Measurements from ENCODE around the gene CACHD1. TPM values are rescaled to one million over a fixed set of nuclear protein-coding genes. Genes with fewer than 3 reads are reported as not detected.
"Not testable (repeated sequence)": the region's sequence is repeated elsewhere in the genome, so short reads cannot be mapped to it uniquely, and the experiment has no call there.

CACHD1 gene
- total RNA-seq, 2 donors from 2014 or later, result 5.3 to 6.7 TPM

DNA sequence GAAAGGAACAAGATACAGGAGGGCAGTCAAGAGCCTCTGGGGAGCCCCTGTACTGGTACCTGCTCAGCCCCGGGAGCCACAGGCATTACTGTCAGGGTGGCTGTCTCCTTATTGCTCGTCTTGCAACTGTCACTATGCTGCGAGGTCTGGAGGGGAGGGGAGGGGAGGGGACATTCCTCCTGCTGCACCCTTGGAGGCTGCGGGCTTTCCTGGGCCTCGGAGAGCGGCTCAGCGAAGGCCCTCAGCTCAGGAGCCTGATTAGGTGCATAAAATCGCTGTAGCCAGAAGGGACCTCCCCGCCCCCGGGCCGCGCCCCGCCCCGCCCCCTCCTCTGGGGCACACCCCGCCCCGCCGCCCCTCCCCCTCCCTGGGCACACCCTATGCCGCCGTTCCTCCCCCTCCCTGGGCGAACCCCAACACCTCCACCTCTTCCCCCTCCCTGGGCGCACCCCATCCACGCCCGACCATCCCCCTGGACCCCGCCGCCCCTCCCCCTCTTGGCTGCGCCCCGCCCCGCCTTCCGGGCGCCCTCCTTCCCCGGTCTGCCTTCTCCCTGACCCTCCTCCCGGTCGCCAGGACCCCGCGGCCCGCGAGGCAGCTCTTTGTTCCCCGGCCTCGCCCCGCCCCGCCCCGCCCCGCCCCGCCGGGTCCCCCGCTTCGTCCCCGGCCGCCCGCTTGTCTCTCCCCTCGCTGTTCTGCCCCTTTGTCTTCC is 35.5 kb downstream of the CACHD1 start:
- no peaks in the 10 kb centered on the region for H3K27me3 ChIP-seq (replicated peaks; ENCODE audit: insufficient read depth)
- no peaks in the 10 kb centered on the region for H3K9me3 ChIP-seq
- TF ChIP-seq, protein P1, sequence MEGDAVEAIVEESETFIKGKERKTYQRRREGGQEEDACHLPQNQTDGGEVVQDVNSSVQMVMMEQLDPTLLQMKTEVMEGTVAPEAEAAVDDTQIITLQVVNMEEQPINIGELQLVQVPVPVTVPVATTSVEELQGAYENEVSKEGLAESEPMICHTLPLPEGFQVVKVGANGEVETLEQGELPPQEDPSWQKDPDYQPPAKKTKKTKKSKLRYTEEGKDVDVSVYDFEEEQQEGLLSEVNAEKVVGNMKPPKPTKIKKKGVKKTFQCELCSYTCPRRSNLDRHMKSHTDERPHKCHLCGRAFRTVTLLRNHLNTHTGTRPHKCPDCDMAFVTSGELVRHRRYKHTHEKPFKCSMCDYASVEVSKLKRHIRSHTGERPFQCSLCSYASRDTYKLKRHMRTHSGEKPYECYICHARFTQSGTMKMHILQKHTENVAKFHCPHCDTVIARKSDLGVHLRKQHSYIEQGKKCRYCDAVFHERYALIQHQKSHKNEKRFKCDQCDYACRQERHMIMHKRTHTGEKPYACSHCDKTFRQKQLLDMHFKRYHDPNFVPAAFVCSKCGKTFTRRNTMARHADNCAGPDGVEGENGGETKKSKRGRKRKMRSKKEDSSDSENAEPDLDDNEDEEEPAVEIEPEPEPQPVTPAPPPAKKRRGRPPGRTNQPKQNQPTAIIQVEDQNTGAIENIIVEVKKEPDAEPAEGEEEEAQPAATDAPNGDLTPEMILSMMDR (IDR thresholded peaks at IDR 0.05), result no peak
- peaks cover 3 to 12% of the 10 kb centered on the region in 2 donors for H3K4me1 ChIP-seq (ENCODE audit: control insufficient read depth in 1 of 2, low read depth in 2 of 2)
- peak overlapping the region; percentile 75 for H3K4me3 ChIP-seq
- no peak for ATAC-seq (ENCODE audit: insufficient number of reproducible peaks, low FRiP score, low read depth)
- H3K27ac ChIP-seq, result no peak overlapping the region
- H3K36me3 ChIP-seq, result no peaks in the 10 kb centered on the region
- DNase-seq (ENCODE audit: low spot score), result no peak

DNA sequence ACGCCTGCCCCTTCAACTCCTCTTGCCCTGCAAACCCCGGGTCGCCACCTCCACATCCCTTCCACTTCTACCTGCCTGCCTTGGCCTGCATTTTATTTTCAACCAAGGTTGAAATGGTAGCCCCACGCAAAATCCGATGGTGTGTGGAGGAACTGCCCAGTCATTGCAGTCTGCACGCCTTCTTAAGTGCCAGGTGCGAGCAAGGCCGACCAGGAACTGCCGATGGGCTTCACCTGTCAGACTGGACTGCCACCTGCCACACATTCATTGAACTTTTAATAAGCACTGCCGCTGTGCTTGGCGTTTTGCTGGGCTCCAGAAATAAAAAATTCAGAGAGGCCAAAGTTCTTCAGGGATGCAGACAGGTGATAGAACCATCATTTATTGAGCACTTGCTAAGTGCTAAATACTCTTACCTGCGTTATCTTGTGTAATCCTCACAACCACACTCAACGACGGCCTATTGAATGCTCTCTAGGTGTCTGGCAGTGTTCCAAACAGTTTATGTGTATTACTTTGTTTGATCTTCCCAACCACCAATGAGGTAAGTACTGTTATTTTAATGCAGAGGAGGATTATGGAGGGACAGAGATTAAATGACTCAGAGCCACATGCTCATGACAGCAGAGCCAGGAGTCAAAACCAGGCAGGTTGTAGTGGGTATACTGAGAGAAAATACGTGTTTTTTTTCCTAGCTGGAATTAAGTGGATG is 36.2 kb downstream of the CACHD1 start:
- no peak for ATAC-seq (ENCODE audit: insufficient number of reproducible peaks, low FRiP score, low read depth)
- H3K27ac ChIP-seq, result no peak overlapping the region
- peak overlapping the region; percentile 75 for H3K4me3 ChIP-seq

DNA sequence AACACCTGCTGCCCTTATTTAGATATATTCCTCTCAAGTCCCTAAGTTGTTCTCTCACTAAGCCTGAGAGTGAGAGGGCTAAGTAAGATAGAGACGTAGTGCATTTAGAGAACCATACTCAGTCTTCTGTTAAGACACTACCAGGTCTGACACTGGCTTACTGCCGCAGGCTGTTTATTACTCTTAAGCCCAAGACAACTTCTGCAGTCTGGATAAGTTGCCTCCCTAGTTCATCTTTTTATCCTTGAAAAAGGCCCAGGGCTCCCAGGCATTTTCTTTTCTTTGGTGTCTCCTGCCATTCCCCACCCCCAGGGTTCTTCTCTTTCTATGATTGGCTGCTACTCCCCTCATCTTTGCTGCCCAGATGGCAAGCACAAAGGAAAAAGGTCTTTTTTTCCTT is 38.7 kb downstream of the CACHD1 start:
- H3K4me1 ChIP-seq (ENCODE audit: control insufficient read depth in 1 of 2, low read depth in 2 of 2), result peaks cover 3 to 22% of the 10 kb centered on the region in 2 donors
- H3K9me3 ChIP-seq, result no peaks in the 10 kb centered on the region
- H3K27ac ChIP-seq, result no peak overlapping the region

More for the DNA sequence above, 36.2 kb downstream of the CACHD1 start:
- Histone ChIP-seq H3K4me1 (ENCODE audit: control insufficient read depth in 1 of 2, low read depth in 2 of 2) (peaks cover 3 to 12% of the 10 kb centered on the region in 2 donors), H3K36me3 (no peaks in the 10 kb centered on the region), H3K9me3 (no peaks in the 10 kb centered on the region), H3K27me3 (replicated peaks; ENCODE audit: insufficient read depth) (no peaks in the 10 kb centered on the region)
- DNase-seq (ENCODE audit: low spot score), result no peak
- TF ChIP-seq, protein P1 (IDR thresholded peaks at IDR 0.05), result no peak

DNA sequence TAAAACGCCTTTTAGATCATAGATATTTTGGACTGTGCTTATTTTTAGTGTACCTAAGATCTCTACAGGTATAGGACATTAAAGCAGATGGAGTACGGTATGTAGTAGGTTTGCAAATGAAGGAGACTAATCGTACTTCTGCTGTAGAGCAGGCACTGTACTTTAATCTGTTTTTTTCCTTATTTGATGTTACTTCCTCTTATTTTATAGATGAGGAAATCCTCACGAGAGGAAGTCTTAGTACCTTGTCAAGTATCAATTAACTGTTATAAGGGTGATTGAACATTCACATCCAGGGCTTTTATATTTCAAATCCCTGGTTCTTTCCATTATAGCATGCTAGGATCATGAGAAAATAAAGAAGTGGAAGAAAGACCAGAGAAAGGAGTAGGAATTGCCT is 41.1 kb downstream of the CACHD1 start:
- ATAC-seq (ENCODE audit: insufficient number of reproducible peaks, low FRiP score, low read depth) (no peak), DNase-seq (ENCODE audit: low spot score) (no peak)
- no peaks in the 10 kb centered on the region for H3K9me3 ChIP-seq
- TF ChIP-seq, protein P1 (IDR thresholded peaks at IDR 0.05), result no peak
- no peaks in the 10 kb centered on the region for H3K36me3 ChIP-seq
- H3K4me1 ChIP-seq (ENCODE audit: control insufficient read depth in 1 of 2, low read depth in 2 of 2), result peaks cover 20 to 37% of the 10 kb centered on the region in 2 donors
- no peak overlapping the region for H3K4me3 ChIP-seq
- H3K27ac ChIP-seq, result no peak overlapping the region
- no peaks in the 10 kb centered on the region for H3K27me3 ChIP-seq (replicated peaks; ENCODE audit: insufficient read depth)

More for the DNA sequence above, 38.7 kb downstream of the CACHD1 start:
- H3K27me3 ChIP-seq (replicated peaks; ENCODE audit: insufficient read depth), result no peaks in the 10 kb centered on the region
- no peaks in the 10 kb centered on the region for H3K36me3 ChIP-seq
- DNase-seq (ENCODE audit: low spot score) (no peak), ATAC-seq (ENCODE audit: insufficient number of reproducible peaks, low FRiP score, low read depth) (no peak)
- H3K4me3 ChIP-seq, result no peak overlapping the region
- TF ChIP-seq, protein P1 (IDR thresholded peaks at IDR 0.05), result no peak

DNA sequence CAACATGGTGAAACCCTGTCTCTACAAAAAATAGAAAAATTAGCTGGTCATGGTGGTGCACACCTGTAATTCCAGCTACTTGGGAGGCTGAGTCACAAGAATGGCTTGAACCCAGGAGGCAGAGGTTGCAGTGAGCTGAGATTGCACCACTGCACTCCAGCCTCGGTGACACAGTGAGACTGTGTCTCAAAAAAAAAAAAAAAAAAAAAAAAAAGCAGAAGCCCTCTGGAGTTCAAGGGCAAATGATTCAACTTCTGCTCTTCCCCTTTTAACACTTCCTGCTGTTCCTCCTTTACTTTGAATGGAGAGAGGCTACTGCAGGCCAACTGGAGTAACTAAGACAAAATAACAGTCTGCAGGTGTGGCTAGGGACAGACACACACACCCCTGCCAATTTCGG is 42.3 kb downstream of the CACHD1 start:
- DNase-seq (ENCODE audit: low spot score); H3K27ac ChIP-seq; ATAC-seq (ENCODE audit: insufficient number of reproducible peaks, low FRiP score, low read depth); H3K9me3 ChIP-seq; H3K36me3 ChIP-seq; H3K4me3 ChIP-seq; H3K27me3 ChIP-seq (replicated peaks; ENCODE audit: insufficient read depth): not testable (repeated sequence)
- H3K4me1 ChIP-seq (ENCODE audit: control insufficient read depth in 1 of 2, low read depth in 2 of 2), result peaks cover 20 to 34% of the 10 kb centered on the region in 2 donors
